ENCODE measurements around the gene SLC10A1. TPM values are rescaled to one million over a fixed set of nuclear protein-coding genes. Genes with fewer than 3 reads are reported as not detected.
"Not testable (repeated sequence)": the region's sequence is repeated elsewhere in the genome, so short reads cannot be mapped to it uniquely, and the experiment has no call there.

Gene SLC10A1
- total RNA-seq, 4 donors from 2014 or later = not detected

- no peak for DNase-seq (ENCODE audit: low spot score)
- TF ChIP-seq CTCF (IDR thresholded peaks at IDR 0.05) = no peak
- ATAC-seq (ENCODE audit: low FRiP score) = no peak
Observed at GRCh38 chr14:69753860-69754259, 43.2 kb downstream of the SLC10A1 start.

- no peak for TF ChIP-seq CTCF (IDR thresholded peaks at IDR 0.05)
- DNase-seq (ENCODE audit: low spot score) = no peak
- ATAC-seq (ENCODE audit: low FRiP score) = no peak
Observed at GRCh38 chr14:69752773-69753172, 44.3 kb downstream of the SLC10A1 start.

- no peak for TF ChIP-seq CTCF (IDR thresholded peaks at IDR 0.05)
- ATAC-seq (ENCODE audit: low FRiP score) (no peak), DNase-seq (ENCODE audit: low spot score) (no peak)
Observed at GRCh38 chr14:69750495-69750894, 46.5 kb downstream of the SLC10A1 start.

- TF ChIP-seq CTCF (IDR thresholded peaks at IDR 0.05) = no peak
- ATAC-seq (ENCODE audit: low FRiP score) (no peak), DNase-seq (ENCODE audit: low spot score) (no peak)
Observed at GRCh38 chr14:69749956-69750355, 47.1 kb downstream of the SLC10A1 start.

GRCh38 chr14:69741055-69741454, 56.0 kb downstream of the SLC10A1 start:
- DNase-seq (ENCODE audit: low spot score) = no peak
- ATAC-seq (ENCODE audit: low FRiP score) = no peak
- no peak for TF ChIP-seq CTCF (IDR thresholded peaks at IDR 0.05)

GRCh38 chr14:69736405-69736804, 60.6 kb downstream of the SLC10A1 start:
- ATAC-seq (ENCODE audit: low FRiP score); DNase-seq (ENCODE audit: low spot score): not testable (repeated sequence)

- ATAC-seq (ENCODE audit: low FRiP score) = not testable (repeated sequence)
Observed at GRCh38 chr14:69731919-69732598, 65.0 kb downstream of the SLC10A1 start.

GRCh38 chr14:69727860-69728259, 69.2 kb downstream of the SLC10A1 start:
- ATAC-seq (ENCODE audit: low FRiP score) (no peak), DNase-seq (ENCODE audit: low spot score) (no peak)
- no peak for TF ChIP-seq CTCF (IDR thresholded peaks at IDR 0.05)

More at GRCh38 chr14:69731919-69732598, 65.0 kb downstream of the SLC10A1 start:
- DNase-seq (ENCODE audit: low spot score) = not testable (repeated sequence)

Measured in omental fat pad (tissue), 4 donors.